ENCODE data around the gene CLASP1.

CLASP1 gene

GRCh38 chr2:121435790-121436189, 213.5 kb downstream of the CLASP1 start:
- Histone ChIP-seq H3K36me3 (replicated peaks; ENCODE audit: low read depth, low read length) (peaks cover 4% of the 10 kb centered on the region), H3K27me3 (ENCODE audit: low read depth, low read length) (no peaks in the 10 kb centered on the region), H4K20me1 (ENCODE audit: insufficient read depth, low read length) (no peaks in the 10 kb centered on the region), H3K9ac (ENCODE audit: low read length) (no peak overlapping the region), H3K9me3 (ENCODE audit: insufficient read depth, low read length) (no peaks in the 10 kb centered on the region), H3K4me3 (ENCODE audit: low read length) (no peak overlapping the region), H3K4me1 (ENCODE audit: low read length) (no peaks in the 10 kb centered on the region), H2AFZ (ENCODE audit: low read depth, low read length) (no peak overlapping the region), H3K4me2 (ENCODE audit: low read length) (no peak overlapping the region), H3K79me2 (ENCODE audit: low read length) (no peaks in the 10 kb centered on the region), H3K27ac (ENCODE audit: low read length) (no peak overlapping the region)
- TF ChIP-seq EZH2phosphoT487 (IDR thresholded peaks at IDR 0.05; ENCODE audit: low read depth) (no peak), CTCF (IDR thresholded peaks at IDR 0.05; ENCODE audit: low read depth, low read length) (no peak)

GRCh38 chr2:121431214-121431613, 218.0 kb downstream of the CLASP1 start:
- TF ChIP-seq CTCF (IDR thresholded peaks at IDR 0.05; ENCODE audit: low read depth, low read length) = no peak
- TF ChIP-seq EZH2phosphoT487 (IDR thresholded peaks at IDR 0.05; ENCODE audit: low read depth) = no peak
- no peaks in the 10 kb centered on the region for H3K79me2 ChIP-seq (ENCODE audit: low read length)
- H3K4me1 ChIP-seq (ENCODE audit: low read length) = 0 out of 2 replicates have a peak, but pooled peaks cover 4% of the 10 kb centered on the region
- H3K36me3 ChIP-seq (replicated peaks; ENCODE audit: low read depth, low read length) = peaks cover 14% of the 10 kb centered on the region
- no peak overlapping the region for H3K27ac ChIP-seq (ENCODE audit: low read length)
- H2AFZ ChIP-seq (ENCODE audit: low read depth, low read length) = no peak overlapping the region
- H3K4me3 ChIP-seq (ENCODE audit: low read length) = no peak overlapping the region
- no peaks in the 10 kb centered on the region for H3K27me3 ChIP-seq (ENCODE audit: low read depth, low read length)
- H3K9me3 ChIP-seq (ENCODE audit: insufficient read depth, low read length) = no peaks in the 10 kb centered on the region
- H3K9ac ChIP-seq (ENCODE audit: low read length) = no peak overlapping the region
- H4K20me1 ChIP-seq (ENCODE audit: insufficient read depth, low read length) = no peaks in the 10 kb centered on the region
- no peak overlapping the region for H3K4me2 ChIP-seq (ENCODE audit: low read length)

GRCh38 chr2:121429927-121430520, 219.2 kb downstream of the CLASP1 start:
- no peak overlapping the region for H3K4me2 ChIP-seq (ENCODE audit: low read length)
- peaks cover 14% of the 10 kb centered on the region for H3K36me3 ChIP-seq (replicated peaks; ENCODE audit: low read depth, low read length)
- no peak overlapping the region for H3K27ac ChIP-seq (ENCODE audit: low read length)
- no peaks in the 10 kb centered on the region for H3K79me2 ChIP-seq (ENCODE audit: low read length)
- TF ChIP-seq EZH2phosphoT487 (IDR thresholded peaks at IDR 0.05; ENCODE audit: low read depth) (no peak), CTCF (IDR thresholded peaks at IDR 0.05; ENCODE audit: low read depth, low read length) (no peak)
- no peaks in the 10 kb centered on the region for H3K27me3 ChIP-seq (ENCODE audit: low read depth, low read length)
- 0 out of 2 replicates have a peak, but pooled peaks cover 4% of the 10 kb centered on the region for H3K4me1 ChIP-seq (ENCODE audit: low read length)
- H3K9me3 ChIP-seq (ENCODE audit: insufficient read depth, low read length) = no peaks in the 10 kb centered on the region
- H2AFZ ChIP-seq (ENCODE audit: low read depth, low read length) = no peak overlapping the region
- no peak overlapping the region for H3K4me3 ChIP-seq (ENCODE audit: low read length)
- no peaks in the 10 kb centered on the region for H4K20me1 ChIP-seq (ENCODE audit: insufficient read depth, low read length)
- H3K9ac ChIP-seq (ENCODE audit: low read length) = no peak overlapping the region

GRCh38 chr2:121429119-121429903, 220.0 kb downstream of the CLASP1 start:
- Histone ChIP-seq H3K27ac (ENCODE audit: low read length) (no peak overlapping the region), H4K20me1 (ENCODE audit: insufficient read depth, low read length) (no peaks in the 10 kb centered on the region), H3K4me3 (ENCODE audit: low read length) (no peak overlapping the region), H3K79me2 (ENCODE audit: low read length) (no peaks in the 10 kb centered on the region), H3K9me3 (ENCODE audit: insufficient read depth, low read length) (no peaks in the 10 kb centered on the region), H2AFZ (ENCODE audit: low read depth, low read length) (no peak overlapping the region), H3K36me3 (replicated peaks; ENCODE audit: low read depth, low read length) (peaks cover 19% of the 10 kb centered on the region), H3K4me2 (ENCODE audit: low read length) (no peak overlapping the region), H3K9ac (ENCODE audit: low read length) (no peak overlapping the region), H3K27me3 (ENCODE audit: low read depth, low read length) (no peaks in the 10 kb centered on the region), H3K4me1 (ENCODE audit: low read length) (0 out of 2 replicates have a peak, but pooled peaks cover 4% of the 10 kb centered on the region)
- no peak for TF ChIP-seq EZH2phosphoT487 (IDR thresholded peaks at IDR 0.05; ENCODE audit: low read depth)
